HEK293 (cell line): Measurements from ENCODE around the gene UST.

Experiments
- CTCF ChIA-PET: fragments of 350-600 bp; formaldehyde crosslinking; extraction: SDS; loops from one replicate; lab custom pipeline; 2021; ENCODE audit warnings: antibody characterized with exemption; lab: Yijun Ruan, JAX
- POLR2A ChIA-PET: fragments of 300-600 bp; formaldehyde crosslinking; extraction: SDS; loops from one replicate; lab custom pipeline; 2020; ENCODE audit warnings: antibody characterized with exemption, inconsistent platforms; lab: Yijun Ruan, JAX
- H3K27ac ChIP-seq: fragments of 200-500 bp; sonication (Bioruptor generic); 2 replicates; pipeline ENCODE4 v1.5.1; 2014; ENCODE audit warnings: low read depth, low read length, control low read depth, inconsistent platforms; ENCODE audit errors: extremely low read depth
- H3K36me3 ChIP-seq, 2 experiments: fragments of 200-500 bp in 1 of 2; sonication (Bioruptor generic) in 1 of 2; 1 replicate in 1 of 2; 2 replicates in 1 of 2; pipeline ENCODE4 v1.5.1; 2014 to 2017; ENCODE audit warnings: inconsistent platforms in 2 of 2, low read length in 2 of 2; ENCODE audit not compliant: control insufficient read depth in 2 of 2, insufficient read depth in 1 of 2
- H3K4me1 ChIP-seq: fragments of 200-500 bp; sonication (Bioruptor generic); 2 replicates; pipeline ENCODE4 v1.5.1; 2014; ENCODE audit warnings: mild to moderate bottlenecking, low read length, inconsistent platforms; ENCODE audit not compliant: control insufficient read depth, insufficient read depth
- H3K4me3 ChIP-seq: 2 replicates; pipeline ENCODE4 v1.5.1; 2011; ENCODE audit warnings: low read depth, mild to moderate bottlenecking, control low read depth, low read length, moderate library complexity
- H3K9me3 ChIP-seq: fragments of 200-500 bp; sonication (Bioruptor generic); 2 replicates; pipeline ENCODE4 v1.5.1; 2014; ENCODE audit warnings: low read depth, low read length, inconsistent platforms; ENCODE audit not compliant: control insufficient read depth, insufficient read depth
- BCL11B ChIP-seq: fragments of 450-650 bp; formaldehyde crosslinking; IDR thresholded peaks from 2 replicates; pipeline ENCODE4 v1.5.1; 2016; ENCODE audit warnings: low read depth, missing biosample characterization, missing genetic modification characterization
- GLI4 ChIP-seq: fragments of 450-650 bp; formaldehyde crosslinking; IDR thresholded peaks from 2 replicates; pipeline ENCODE4 v1.5.1; 2016; ENCODE audit warnings: missing biosample characterization, missing genetic modification characterization
- HIC1 ChIP-seq: fragments of 450-650 bp; formaldehyde crosslinking; IDR thresholded peaks from 2 replicates; pipeline ENCODE4 v1.5.1; 2016; ENCODE audit warnings: missing biosample characterization, missing genetic modification characterization
- HOXA7 ChIP-seq: sonication (generic); formaldehyde crosslinking; IDR thresholded peaks from 2 replicates; pipeline ENCODE4 v1.8.1; 2022; ENCODE audit warnings: missing genetic modification reagents, borderline replicate concordance
- KLF7 ChIP-seq: fragments of 450-650 bp; formaldehyde crosslinking; IDR thresholded peaks from 2 replicates; pipeline ENCODE4 v1.5.1; 2016; ENCODE audit warnings: missing biosample characterization, missing genetic modification characterization, borderline replicate concordance
- MZF1 ChIP-seq: fragments of 450-650 bp; formaldehyde crosslinking; IDR thresholded peaks from 2 replicates; pipeline ENCODE4 v1.5.1; 2017; ENCODE audit warnings: missing biosample characterization, missing genetic modification characterization, borderline replicate concordance
- PRDM1 ChIP-seq: fragments of 450-650 bp; formaldehyde crosslinking; IDR thresholded peaks from 2 replicates; pipeline ENCODE4; 2016; ENCODE audit warnings: missing biosample characterization, missing genetic modification characterization
- SALL2 ChIP-seq: fragments of 450-650 bp; formaldehyde crosslinking; IDR thresholded peaks from 2 replicates; pipeline ENCODE4 v1.5.0; 2017; ENCODE audit warnings: missing biosample characterization, mild to moderate bottlenecking, missing genetic modification characterization, borderline replicate concordance
- TRIM28 ChIP-seq: IDR thresholded peaks from 2 replicates; pipeline ENCODE4 v1.6.1; 2011; ENCODE audit warnings: low read length, control low read depth, borderline replicate concordance
- YY2 ChIP-seq: fragments of 450-650 bp; formaldehyde crosslinking; IDR thresholded peaks from 2 replicates; pipeline ENCODE4 v1.5.1; 2016; ENCODE audit warnings: missing biosample characterization, missing genetic modification characterization
- ZBTB8A ChIP-seq: fragments of 450-650 bp; formaldehyde crosslinking; IDR thresholded peaks from 2 replicates; pipeline ENCODE4 v1.5.1; 2016; ENCODE audit warnings: missing biosample characterization, missing genetic modification characterization
- ZFP37 ChIP-seq: fragments of 450-650 bp; formaldehyde crosslinking; IDR thresholded peaks from 2 replicates; pipeline ENCODE4 v1.5.1; 2016; ENCODE audit warnings: missing biosample characterization, missing genetic modification characterization
- ZFP41 ChIP-seq: fragments of 450-650 bp; formaldehyde crosslinking; IDR thresholded peaks from 2 replicates; pipeline ENCODE4 v1.5.1; 2016; ENCODE audit warnings: missing biosample characterization, missing genetic modification characterization, borderline replicate concordance
- ZFP69B ChIP-seq: fragments of 450-650 bp; formaldehyde crosslinking; IDR thresholded peaks from 2 replicates; pipeline ENCODE4 v1.5.1; 2016; ENCODE audit warnings: missing biosample characterization, missing genetic modification characterization
- ZNF16 ChIP-seq: fragments of 450-650 bp; formaldehyde crosslinking; IDR thresholded peaks from 2 replicates; pipeline ENCODE4 v1.5.1; 2016; ENCODE audit warnings: low read depth, missing biosample characterization, missing genetic modification characterization
- ZNF169 ChIP-seq: fragments of 450-650 bp; formaldehyde crosslinking; IDR thresholded peaks from 2 replicates; pipeline ENCODE4 v1.5.1; 2016; ENCODE audit warnings: missing biosample characterization, missing genetic modification characterization
- ZNF239 ChIP-seq: fragments of 450-650 bp; formaldehyde crosslinking; IDR thresholded peaks from 2 replicates; pipeline ENCODE4 v1.5.1; 2016; ENCODE audit warnings: missing biosample characterization, missing genetic modification characterization
- ZNF26 ChIP-seq: fragments of 450-650 bp; formaldehyde crosslinking; IDR thresholded peaks from 2 replicates; pipeline ENCODE4 v1.5.1; 2016; ENCODE audit warnings: missing biosample characterization, missing genetic modification characterization
- ZNF302 ChIP-seq: fragments of 450-650 bp; formaldehyde crosslinking; IDR thresholded peaks from 2 replicates; pipeline ENCODE4 v1.5.1; 2016; ENCODE audit warnings: missing biosample characterization, missing genetic modification characterization, low read depth
- ZNF311 ChIP-seq: fragments of 450-650 bp; formaldehyde crosslinking; IDR thresholded peaks from 2 replicates; pipeline ENCODE4 v1.5.1; 2017; ENCODE audit warnings: missing biosample characterization, missing genetic modification characterization, borderline replicate concordance
- ZNF335 ChIP-seq: fragments of 450-650 bp; formaldehyde crosslinking; conservative IDR thresholded peaks from 2 replicates; pipeline ENCODE4 v1.5.1; 2016; ENCODE audit warnings: missing biosample characterization, missing genetic modification characterization
- ZNF501 ChIP-seq: fragments of 450-650 bp; formaldehyde crosslinking; IDR thresholded peaks from 2 replicates; pipeline ENCODE4 v1.5.1; 2016; ENCODE audit warnings: missing biosample characterization, missing genetic modification characterization
- ZNF514 ChIP-seq: fragments of 450-650 bp; formaldehyde crosslinking; IDR thresholded peaks from 2 replicates; pipeline ENCODE4 v1.5.1; 2016; ENCODE audit warnings: missing biosample characterization, missing genetic modification characterization
- ZNF521 ChIP-seq: fragments of 450-650 bp; formaldehyde crosslinking; IDR thresholded peaks from 2 replicates; pipeline ENCODE4 v1.5.1; 2017; ENCODE audit warnings: missing biosample characterization, mild to moderate bottlenecking, missing genetic modification characterization
- ZNF624 ChIP-seq: fragments of 450-650 bp; formaldehyde crosslinking; IDR thresholded peaks from 2 replicates; pipeline ENCODE4 v1.5.1; 2017; ENCODE audit warnings: missing biosample characterization, missing genetic modification characterization
- ZNF629 ChIP-seq: fragments of 450-650 bp; formaldehyde crosslinking; IDR thresholded peaks from 2 replicates; pipeline ENCODE4 v1.5.1; 2017; ENCODE audit warnings: missing biosample characterization, missing genetic modification characterization
- ZNF660 ChIP-seq: fragments of 450-650 bp; IDR thresholded peaks from 2 replicates; pipeline ENCODE4 v1.5.1; 2018; ENCODE audit warnings: missing biosample characterization, mild to moderate bottlenecking, missing genetic modification characterization
- ZNF704 ChIP-seq: fragments of 450-650 bp; formaldehyde crosslinking; IDR thresholded peaks from 2 replicates; pipeline ENCODE4 v1.5.1; 2016; ENCODE audit warnings: missing biosample characterization, missing genetic modification characterization
- ZNF747 ChIP-seq: fragments of 450-650 bp; formaldehyde crosslinking; IDR thresholded peaks from 2 replicates; pipeline ENCODE4 v1.5.1; 2016; ENCODE audit warnings: missing biosample characterization, missing genetic modification characterization
- ZNF76 ChIP-seq: fragments of 450-650 bp; formaldehyde crosslinking; IDR thresholded peaks from 2 replicates; pipeline ENCODE4; 2016; ENCODE audit warnings: low read depth, missing biosample characterization, missing genetic modification characterization, borderline replicate concordance
- ZNF791 ChIP-seq: fragments of 450-650 bp; formaldehyde crosslinking; IDR thresholded peaks from 2 replicates; pipeline ENCODE4 v1.5.1; 2016; ENCODE audit warnings: missing biosample characterization, missing genetic modification characterization
- ZNF792 ChIP-seq: fragments of 450-650 bp; formaldehyde crosslinking; IDR thresholded peaks from 2 replicates; pipeline ENCODE4 v1.5.1; 2016; ENCODE audit warnings: missing biosample characterization, missing genetic modification characterization

UST gene

GRCh38 chr6:148932208-148932607 is 185.4 kb downstream of the UST start:
- Histone ChIP-seq H3K27ac (no peak overlapping the region), H3K4me3 (no peak overlapping the region), H3K9me3 (no peaks in the 10 kb centered on the region), H3K36me3 (no peaks in the 10 kb centered on the region), H3K4me1 (no peaks in the 10 kb centered on the region)
- CTCF ChIA-PET, result no interaction called here
- no peak for TF ChIP-seq ZNF16 (tag by site-specific recombination)
- POLR2A ChIA-PET, result no interaction called here

- no peak for TF ChIP-seq ZNF660
- no peak for TF ChIP-seq ZNF239
- no peak for TF ChIP-seq HIC1
- TF ChIP-seq SALL2 (tag by site-specific recombination), result no peak
- no peak for TF ChIP-seq ZNF302 (tag by site-specific recombination)
- TF ChIP-seq ZNF624 (tag by site-specific recombination), result no peak
- TF ChIP-seq ZNF704, result no peak
- TF ChIP-seq GLI4 (tag by site-specific recombination), result no peak
- TF ChIP-seq HOXA7 (CRISPR knock-in tag), result no peak
- no peak for TF ChIP-seq ZFP37 (tag by site-specific recombination)
- no peak for TF ChIP-seq ZNF311 (tag by site-specific recombination)
- no peak for TF ChIP-seq MZF1 (tag by site-specific recombination)
- no peak for TF ChIP-seq ZNF26 (tag by site-specific recombination)
- no peaks in the 10 kb centered on the region for H3K4me1 ChIP-seq
- no peak overlapping the region for H3K4me3 ChIP-seq
- no peaks in the 10 kb centered on the region for H3K36me3 ChIP-seq
- no peaks in the 10 kb centered on the region for H3K9me3 ChIP-seq
- ChIA-PET CTCF (no interaction called here), POLR2A (no interaction called here)
- no peak overlapping the region for H3K27ac ChIP-seq
Measured at GRCh38 chr6:148932731-148933130, 185.9 kb downstream of the UST start.

GRCh38 chr6:148934539-148934938 is 187.7 kb downstream of the UST start:
- H3K9me3 ChIP-seq, result no peaks in the 10 kb centered on the region
- POLR2A ChIA-PET, result no interaction called here
- H3K27ac ChIP-seq, result no peak overlapping the region
- H3K4me1 ChIP-seq, result no peaks in the 10 kb centered on the region; the same call in 1 of the 2 replicates
- CTCF ChIA-PET, result interaction anchor here (0.7 kb wide), 1 partner anchor 357 kb away, joined by 3 read pairs; no protein-coding TSS in a partner anchor
- H3K36me3 ChIP-seq, result no peaks in the 10 kb centered on the region
- H3K4me3 ChIP-seq, result no peak overlapping the region
- no peak for TF ChIP-seq HOXA7 (CRISPR knock-in tag)
- TF ChIP-seq ZNF521 (tag by site-specific recombination), result no peak
- no peak for TF ChIP-seq BCL11B (tag by site-specific recombination)
- TF ChIP-seq ZNF169, result no peak
- no peak for TF ChIP-seq ZNF792 (tag by site-specific recombination)
- no peak for TF ChIP-seq ZNF629
- no peak for TF ChIP-seq ZFP69B (tag by site-specific recombination)
- no peak for TF ChIP-seq PRDM1 (tag by site-specific recombination)
- TF ChIP-seq ZNF501 (tag by site-specific recombination), result no peak
- no peak for TF ChIP-seq ZNF335
- no peak for TF ChIP-seq YY2 (tag by site-specific recombination)
- no peak for TF ChIP-seq ZNF514 (tag by site-specific recombination)
- TF ChIP-seq ZNF76 (tag by site-specific recombination), result no peak
- TF ChIP-seq TRIM28, result no peak
- TF ChIP-seq ZFP41 (tag by site-specific recombination), result no peak
- no peak for TF ChIP-seq KLF7 (tag by site-specific recombination)
- TF ChIP-seq ZBTB8A (tag by site-specific recombination), result no peak
- no peak for TF ChIP-seq ZNF747 (tag by site-specific recombination)
- no peak for TF ChIP-seq ZNF791
